Left ventricle myocardium inferior (tissue), 1 donor: ENCODE results near the gene LIMS1. TPM values are rescaled to one million over a fixed set of nuclear protein-coding genes. Genes with fewer than 3 reads are reported as not detected.

Experiments used
- DNase-seq: peaks from one replicate; pipeline ENCODE4 v3.0.0-alpha.2; 2020
- H3K27ac ChIP-seq: fragments of 200-600 bp; replicated peaks from 2 replicates; pipeline ENCODE4 v1.8.0; 2021
- H3K27me3 ChIP-seq: fragments of 200-600 bp; 2 replicates; pipeline ENCODE4 v1.8.0; 2021; ENCODE audit warnings: low read depth
- H3K36me3 ChIP-seq: fragments of 200-600 bp; 2 replicates; pipeline ENCODE4 v1.8.0; 2021
- H3K4me1 ChIP-seq: fragments of 200-600 bp; 2 replicates; pipeline ENCODE4 v1.8.0; 2021
- H3K4me3 ChIP-seq: fragments of 200-600 bp; 2 replicates; pipeline ENCODE4 v1.8.0; 2021; ENCODE audit warnings: mild to moderate bottlenecking, moderate library complexity
- H3K9me3 ChIP-seq: fragments of 200-600 bp; replicated peaks from 2 replicates; pipeline ENCODE4 v1.8.0; 2021
- CTCF ChIP-seq: fragments of 200-600 bp; IDR thresholded peaks from 2 replicates; pipeline ENCODE4 v1.8.0; 2021; ENCODE audit warnings: antibody characterized with exemption, mild to moderate bottlenecking, borderline replicate concordance
- intact Hi-C: fragments of 100-400 bp; cut with micrococcal nuclease; formaldehyde crosslinking; loops from one replicate; pipeline ENCODE4 v1.11.0; 2022
- total RNA-seq: library from RNA; stranded (reverse); fragmentation: NEBNext Ultra II Directional; extraction: Animal tissue kit (Norgen Biotek cat#: 25700); gene quantifications from one replicate; pipeline ENCODE4 v1.2.1, GENCODE V29; 2021
- donor health status: DM: no; HTN: yes; CAD: no; lungs with severe emphysema.

Gene LIMS1
- total RNA-seq, 1 donor from 2014 or later: 77.0 TPM

- Histone ChIP-seq H3K27me3 (no peaks in the 10 kb centered on the region), H3K36me3 (no peaks in the 10 kb centered on the region), H3K9me3 (no peaks in the 10 kb centered on the region), H3K27ac (no peak overlapping the region), H3K4me3 (no peak overlapping the region), H3K4me1 (peaks cover 71% of the 10 kb centered on the region)
- no peak for DNase-seq
- intact Hi-C loops: no loop called here
- no peak for TF ChIP-seq CTCF
Measured at GRCh38 chr2:108613261-108614042, 79.2 kb downstream of the LIMS1 start.

- Histone ChIP-seq H3K4me3 (no peak overlapping the region), H3K27me3 (no peaks in the 10 kb centered on the region), H3K36me3 (no peaks in the 10 kb centered on the region), H3K4me1 (peaks cover 73% of the 10 kb centered on the region), H3K27ac (no peak overlapping the region), H3K9me3 (no peaks in the 10 kb centered on the region)
- intact Hi-C loops: no loop called here
- no peak for DNase-seq
- TF ChIP-seq CTCF: no peak
Measured at GRCh38 chr2:108614043-108614545, 79.8 kb downstream of the LIMS1 start.

- H3K4me3 ChIP-seq: no peak overlapping the region
- intact Hi-C loops: no loop called here
- H3K4me1 ChIP-seq: peaks cover 73% of the 10 kb centered on the region
- H3K9me3 ChIP-seq: no peaks in the 10 kb centered on the region
- no peaks in the 10 kb centered on the region for H3K27me3 ChIP-seq
- TF ChIP-seq CTCF: no peak
- DNase-seq: no peak
- no peaks in the 10 kb centered on the region for H3K36me3 ChIP-seq
- H3K27ac ChIP-seq: no peak overlapping the region
Measured at GRCh38 chr2:108614659-108615058, 80.4 kb downstream of the LIMS1 start.

- Histone ChIP-seq H3K27me3 (no peaks in the 10 kb centered on the region), H3K27ac (no peak overlapping the region), H3K36me3 (no peaks in the 10 kb centered on the region), H3K9me3 (no peaks in the 10 kb centered on the region), H3K4me3 (no peak overlapping the region), H3K4me1 (peaks cover 81% of the 10 kb centered on the region)
- no peak for DNase-seq
- intact Hi-C loops: no loop called here
- TF ChIP-seq CTCF: no peak
Measured at GRCh38 chr2:108615480-108616090, 81.3 kb downstream of the LIMS1 start.

GRCh38 chr2:108616318-108616717 is 82.0 kb downstream of the LIMS1 start:
- Histone ChIP-seq H3K4me3 (no peak overlapping the region), H3K36me3 (no peaks in the 10 kb centered on the region), H3K27ac (no peak overlapping the region), H3K4me1 (peaks cover 88% of the 10 kb centered on the region), H3K9me3 (no peaks in the 10 kb centered on the region), H3K27me3 (no peaks in the 10 kb centered on the region)
- TF ChIP-seq CTCF: no peak
- no peak for DNase-seq
- intact Hi-C loops: no loop called here
